Left kidney (tissue), 2 donors: ENCODE data around the gene NEU4. TPM values are rescaled to one million over a fixed set of nuclear protein-coding genes. Genes with fewer than 3 reads are reported as not detected.
"Not testable (repeated sequence)": the region's sequence is repeated elsewhere in the genome, so short reads cannot be mapped to it uniquely, and the experiment has no call there.

Experiments
- DNase-seq: peaks from one replicate; pipeline ENCODE4 v3.0.0-alpha.2; 2013
- polyA plus RNA-seq: library from polyadenylated mRNA; unstranded; fragments of 120-200 nt; gene quantifications from one replicate; pipeline ENCODE4 v1.2.1, GENCODE V29; 2013; ENCODE audit not compliant: insufficient read length

NEU4 gene
- polyA plus RNA-seq, 1 donor = 1.2 TPM

- no peak for DNase-seq
These were observed 34.4 kb upstream of the NEU4 start for GRCh38 chr2:241774419-241775222.

GRCh38 chr2:241775223-241776177, 33.5 kb upstream of the NEU4 start:
- no peak for DNase-seq

- DNase-seq = no peak
These were observed 32.4 kb upstream of the NEU4 start, which contains the start of gene GAL3ST2 for GRCh38 chr2:241776336-241777169. GAL3ST2 (plus strand) TSS chr2:241776822; CDS start chr2:241776956, 134 bp downstream.

DNA sequence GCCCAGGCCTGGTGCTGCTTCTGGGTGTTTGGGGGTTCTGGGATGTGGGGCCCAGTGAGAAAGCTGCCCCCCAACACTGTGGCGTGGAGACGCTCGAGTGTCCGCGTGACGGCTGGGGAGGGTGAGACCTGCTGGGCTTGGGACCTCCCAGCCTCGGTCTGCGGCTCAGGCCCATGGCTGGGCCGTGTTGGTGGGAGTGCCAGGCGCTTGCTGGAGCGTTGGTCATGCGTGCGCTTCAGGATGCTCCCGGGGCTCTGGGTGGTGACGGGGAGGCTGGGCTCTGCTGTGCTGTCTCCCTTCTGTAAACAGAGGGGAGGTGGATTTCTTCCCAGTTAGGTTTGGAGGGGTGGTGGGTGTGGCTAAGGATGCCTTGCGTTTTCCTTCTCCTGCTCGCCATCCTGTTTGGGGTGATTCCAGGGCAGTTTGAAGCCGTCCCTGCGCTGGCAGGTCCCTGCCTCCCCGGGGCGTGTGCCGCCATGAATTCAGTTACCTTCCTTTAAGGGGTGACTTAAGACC, 31.8 kb upstream of the NEU4 start:
- no peak for DNase-seq

- DNase-seq = no peak
These were observed 31.0 kb upstream of the NEU4 start for GRCh38 chr2:241777686-241778627.

GRCh38 chr2:241780939-241781569, 27.9 kb upstream of the NEU4 start:
- DNase-seq = no peak

DNA sequence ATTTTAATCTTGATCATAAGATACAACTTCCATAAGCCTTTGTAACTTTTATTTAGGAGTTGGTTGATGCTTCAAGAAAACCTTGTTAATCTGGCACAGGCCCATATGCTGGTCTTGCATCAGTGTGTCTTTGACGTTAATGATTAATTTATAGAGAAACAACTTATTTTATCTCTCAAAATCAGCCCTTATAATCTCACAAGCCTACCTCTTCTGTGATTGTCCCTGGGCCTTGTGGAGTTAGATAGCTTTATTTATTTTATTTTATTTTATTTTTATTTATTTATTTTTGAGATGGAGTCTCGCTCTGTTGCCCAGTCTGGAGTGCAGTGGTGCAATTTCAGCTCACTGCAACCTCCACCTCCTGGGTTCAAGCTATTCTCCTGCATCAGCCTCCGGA, 26.9 kb upstream of the NEU4 start:
- DNase-seq = not testable (repeated sequence)

DNA sequence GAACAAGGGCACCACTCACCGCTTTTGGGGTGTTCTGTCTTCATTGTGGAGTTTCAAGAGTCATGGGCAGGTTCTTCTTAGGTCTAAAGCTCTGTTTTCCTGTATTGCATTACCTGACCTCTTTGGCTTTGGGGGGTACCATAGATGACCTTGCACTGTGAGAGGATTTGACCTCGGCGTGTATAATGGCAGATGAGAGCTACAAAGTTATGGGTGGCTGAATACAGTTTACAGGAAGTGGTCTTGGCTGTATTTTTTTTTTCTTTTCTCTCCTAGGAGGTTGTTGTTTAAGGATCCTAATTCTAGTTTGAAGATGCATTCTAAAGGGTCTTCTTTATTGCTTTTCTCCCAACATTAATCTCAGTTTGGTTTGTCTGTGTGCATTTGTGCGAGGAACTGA, 20.9 kb upstream of the NEU4 start:
- DNase-seq = no peak

GRCh38 chr2:241788572-241788971, 20.4 kb upstream of the NEU4 start:
- DNase-seq = no peak

- DNase-seq = not testable (repeated sequence)
These were observed 17.6 kb upstream of the NEU4 start for GRCh38 chr2:241791385-241791784.

DNA sequence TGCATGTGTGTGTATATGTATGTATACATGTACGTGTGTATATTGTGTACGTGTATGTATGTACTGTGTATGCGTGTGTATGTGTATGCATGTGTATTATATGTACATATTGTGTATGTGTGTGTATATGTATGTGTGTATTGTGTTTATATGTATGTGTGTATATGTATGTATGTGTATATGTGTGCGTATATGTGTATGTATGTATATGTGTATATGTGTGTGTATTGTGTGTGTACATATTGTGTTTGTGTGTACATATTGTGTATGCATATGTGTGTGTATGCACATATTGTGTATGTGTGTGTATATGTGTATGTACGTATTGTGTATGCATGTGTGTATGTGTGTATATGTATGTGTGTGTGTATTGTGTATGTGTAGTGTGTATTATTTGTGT, 15.6 kb upstream of the NEU4 start:
- DNase-seq = no peak

DNA sequence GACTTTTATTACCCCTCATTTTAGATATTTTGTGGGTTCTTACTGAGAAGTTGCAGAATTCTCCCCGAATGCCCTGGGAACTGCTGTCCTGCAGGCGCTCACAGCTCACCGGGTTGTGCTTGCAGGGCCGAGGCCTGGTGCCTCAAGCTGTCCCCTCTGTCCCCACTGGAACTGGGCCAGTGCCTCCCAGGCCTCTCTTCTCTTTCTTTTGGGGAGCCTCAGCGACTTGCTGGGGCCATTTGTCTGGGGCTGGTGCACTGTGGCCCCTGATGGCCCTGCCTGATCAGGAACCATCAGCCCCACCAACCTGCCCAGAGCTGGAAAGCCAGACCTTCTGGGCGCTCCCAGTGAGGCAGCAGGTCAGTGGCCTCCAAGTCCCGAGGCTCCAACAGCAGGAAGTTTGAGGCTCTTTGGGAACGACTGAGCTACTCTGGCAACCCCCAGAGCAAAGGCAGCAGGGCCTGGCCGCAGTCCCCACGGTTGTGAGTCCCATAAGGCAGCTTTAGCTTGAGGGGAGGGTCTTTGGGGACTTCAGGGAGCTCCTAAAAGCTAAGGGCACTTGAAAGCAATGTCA, 14.7 kb upstream of the NEU4 start:
- no peak for DNase-seq

DNA sequence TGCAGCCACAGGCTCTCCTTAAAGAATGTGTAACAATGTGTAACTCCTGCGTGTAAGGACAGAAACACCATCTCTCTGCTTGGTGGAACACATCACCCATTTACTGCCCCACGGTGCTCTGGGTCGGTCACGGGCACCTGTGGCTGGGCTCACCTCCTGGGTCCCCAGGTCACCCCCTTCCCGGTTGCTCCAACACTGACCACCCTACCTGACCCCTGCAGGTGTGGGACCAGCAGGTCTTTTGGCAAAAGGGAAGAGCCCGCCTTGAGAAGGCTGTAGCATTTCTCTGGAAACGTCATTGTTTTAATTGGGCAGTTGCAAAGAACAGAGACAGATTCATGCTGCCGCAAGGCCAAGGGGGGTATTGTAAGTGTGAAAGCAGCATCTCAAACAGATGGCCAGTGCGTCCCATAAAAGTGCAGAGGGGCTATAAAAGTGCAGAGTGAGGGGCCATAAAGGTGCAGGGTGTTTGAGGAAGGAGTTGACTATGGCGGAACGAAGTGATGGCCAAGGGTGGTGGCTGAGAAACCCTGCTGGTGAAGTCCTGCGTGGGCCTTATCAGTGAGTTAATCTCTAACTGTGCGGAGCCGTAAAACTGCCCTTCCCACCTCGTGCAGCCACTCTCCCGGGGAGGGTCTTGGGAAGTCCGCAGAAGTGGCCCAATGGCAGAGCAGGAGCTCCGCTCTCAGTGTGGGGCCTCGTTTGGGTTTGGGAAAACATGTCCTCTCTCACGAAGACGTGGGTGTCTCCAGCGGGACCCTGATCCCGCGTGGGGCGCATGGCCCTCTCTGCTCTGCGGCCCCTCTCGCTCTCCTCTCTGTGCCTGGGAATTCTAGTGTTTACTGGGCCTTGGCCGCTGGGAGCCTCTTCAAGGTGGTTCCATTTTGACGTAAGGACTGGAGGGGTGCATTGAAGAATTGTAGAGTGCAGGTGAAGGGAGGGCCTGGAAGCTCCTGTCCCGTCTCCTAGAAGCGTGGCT, 13.7 kb upstream of the NEU4 start:
- DNase-seq = no peak

- no peak for DNase-seq
These were observed 12.8 kb upstream of the NEU4 start for GRCh38 chr2:241796209-241796608.

- no peak for DNase-seq
These were observed 12.3 kb upstream of the NEU4 start for GRCh38 chr2:241796610-241797138.

DNA sequence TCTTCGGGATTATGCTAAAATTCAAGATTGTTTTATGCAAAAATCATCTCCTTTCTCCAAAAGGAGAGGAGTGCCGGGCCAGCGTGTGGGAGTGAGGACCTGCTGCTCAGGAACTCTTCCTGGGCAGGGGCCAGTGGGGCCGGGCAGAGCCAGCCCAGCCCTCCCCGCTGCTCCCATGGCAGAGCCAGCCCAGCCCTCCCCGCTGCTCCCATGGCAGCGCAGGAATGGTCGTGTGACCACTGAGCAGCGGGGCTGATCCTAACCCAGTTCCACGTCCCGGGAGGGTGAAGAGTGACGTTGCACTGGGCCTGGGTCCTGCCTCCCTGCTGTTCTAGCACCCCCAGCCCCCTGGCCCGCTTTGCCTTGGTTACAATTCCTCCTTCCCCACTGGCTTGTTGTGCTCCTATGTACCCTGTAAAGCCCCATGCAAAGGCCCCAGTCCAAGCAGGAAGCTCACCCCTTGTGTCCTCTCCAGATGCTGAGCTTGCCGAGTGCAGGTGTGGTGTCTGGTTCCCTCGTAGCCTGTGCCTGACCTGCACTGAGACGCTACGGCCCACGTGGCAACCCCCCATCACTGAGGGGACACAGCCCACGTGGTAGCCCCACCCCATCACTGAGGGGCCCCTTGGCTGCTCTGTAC, 11.4 kb upstream of the NEU4 start:
- no peak for DNase-seq

DNA sequence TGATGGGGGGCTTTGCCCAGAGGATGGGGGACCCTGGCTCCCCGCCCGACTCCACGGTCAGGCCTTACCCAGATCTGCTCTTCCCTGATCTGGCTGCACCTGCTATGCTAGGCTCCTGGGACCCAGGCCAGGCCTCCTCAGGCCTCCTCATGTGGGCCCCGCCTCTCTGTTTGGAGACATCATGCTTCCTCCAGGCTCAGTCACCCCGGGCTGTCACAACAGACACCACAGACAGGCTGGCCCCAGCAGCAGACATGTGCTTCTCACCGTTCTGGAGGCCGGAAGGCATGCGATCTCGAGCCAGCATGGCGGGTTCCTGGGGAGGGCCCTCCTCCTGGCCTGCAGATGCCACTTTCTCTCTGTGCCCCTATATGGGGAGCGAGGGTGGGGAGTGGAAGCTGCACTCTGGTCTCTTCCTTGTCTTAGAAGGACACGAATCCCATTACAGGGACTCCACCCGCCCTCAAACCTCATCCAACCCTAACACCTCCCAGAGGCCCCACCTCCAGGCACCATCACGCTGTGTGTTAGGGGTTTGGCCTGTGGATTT, 10.8 kb upstream of the NEU4 start:
- DNase-seq = no peak
